K562 (cell line): ENCODE results near the gene IGF2BP1. TPM values are rescaled to one million over a fixed set of nuclear protein-coding genes. Genes with fewer than 3 reads are reported as not detected.

ENCODE experiments used
- ATAC-seq: fragments of 200-7000 bp; cut with Tn5 transposase; 3 replicates; pipeline ENCODE4 v1.9.1; 2020; ENCODE audit warnings: moderate library complexity
- BruUV-seq: library from RNA; stranded (reverse); fragments of 400-500 nt; replicated peaks from 2 replicates; lab custom pipeline; 2021; lab: Mats Ljungman, UMichigan
- CTCF ChIA-PET: fragments of 300-600 bp; formaldehyde crosslinking; extraction: SDS; loops from one replicate; lab custom pipeline; 2021; ENCODE audit warnings: low intra/inter-chr PET ratio; lab: Yijun Ruan, JAX
- POLR2A ChIA-PET: fragments of 300-600, 350-650 bp; sonication (Branson Sonifier 250); formaldehyde crosslinking; extraction: SDS; loops from one replicate; lab custom pipeline; 2021; ENCODE audit warnings: antibody characterized with exemption, inconsistent platforms; lab: Yijun Ruan, JAX
- DNase-seq, 4 experiments: peaks; one replicate each; pipeline versions ENCODE4 v3.0.0 to v3.0.0-alpha.2; 2011 to 2018; ENCODE audit warnings: low spot score in 3 of 4, mixed read lengths in 3 of 4; ENCODE audit errors: extremely low read depth in 1 of 4
- FAIRE-seq: peaks from 2 replicates; lab custom pipeline; 2011; peaks lifted over from hg19 to GRCh38; lab: Jason Lieb, UNC
- H2AFZ ChIP-seq: 2 replicates; pipeline ENCODE4 v1.6.0; 2011; ENCODE audit warnings: low read depth, low read length, control low read depth, inconsistent platforms
- H3K27ac ChIP-seq: fragments of 200-600 bp; 3 replicates; pipeline ENCODE4 v1.8.0; 2011; ENCODE audit warnings: low read depth, mild to moderate bottlenecking, control low read depth, inconsistent platforms, low read length, moderate library complexity, mixed read lengths; ENCODE audit errors: extremely low read depth
- H3K27me3 ChIP-seq, 2 experiments: fragments of 300-600 bp in 1 of 2; 2 replicates in 1 of 2; 3 replicates in 1 of 2; pipeline versions ENCODE4 v1.6.0 to v1.8.0; 2011; ENCODE audit warnings: inconsistent platforms in 2 of 2, low read length in 2 of 2, mild to moderate bottlenecking in 1 of 2, mixed read lengths in 1 of 2, moderate library complexity in 1 of 2; ENCODE audit not compliant: control insufficient read depth in 2 of 2, insufficient read depth in 2 of 2
- H3K36me3 ChIP-seq: fragments of 300-600 bp; 3 replicates; pipeline ENCODE4 v1.8.0; 2011; ENCODE audit warnings: mild to moderate bottlenecking, low read length, inconsistent platforms; ENCODE audit not compliant: control insufficient read depth, insufficient read depth
- H3K4me1 ChIP-seq, 2 experiments: fragments of 200-600 bp in 1 of 2; replicated peaks in 1 of 2; 2 replicates in 1 of 2; 3 replicates in 1 of 2; pipeline versions ENCODE4 v1.5.1 to v1.8.0; 2011; ENCODE audit warnings: inconsistent platforms in 2 of 2, low read length in 2 of 2, mild to moderate bottlenecking in 1 of 2, mixed read lengths in 1 of 2, moderate library complexity in 1 of 2; ENCODE audit not compliant: control insufficient read depth in 2 of 2, insufficient read depth in 2 of 2
- H3K4me2 ChIP-seq: 2 replicates; pipeline ENCODE4 v1.6.1; 2011; ENCODE audit warnings: low read length, control low read depth, inconsistent platforms, mixed read lengths; ENCODE audit not compliant: insufficient read depth
- H3K4me3 ChIP-seq: fragments of 200-600 bp; sonication (generic), shearing (Covaris generic); 2 replicates; pipeline ENCODE4 v1.5.1; 2016; ENCODE audit warnings: control low read depth, inconsistent platforms
- H3K79me2 ChIP-seq: fragments of 200-600 bp; 3 replicates; pipeline ENCODE4 v1.8.0; 2011; ENCODE audit warnings: low read length, inconsistent platforms; ENCODE audit not compliant: control insufficient read depth, insufficient read depth
- H3K9ac ChIP-seq, 2 experiments: 2 replicates each; pipeline versions ENCODE4 v1.6.0 to v1.6.1; 2011; ENCODE audit warnings: low read depth in 2 of 2, low read length in 2 of 2, control low read depth in 1 of 2, inconsistent platforms in 1 of 2, mild to moderate bottlenecking in 1 of 2, mixed read lengths in 1 of 2; ENCODE audit not compliant: insufficient read depth in 1 of 2
- H3K9me1 ChIP-seq: one replicate; pipeline ENCODE4 v1.6.0; 2011; ENCODE audit warnings: inconsistent platforms, mild to moderate bottlenecking, low read length, moderate library complexity; ENCODE audit not compliant: control insufficient read depth, insufficient read depth
- H3K9me3 ChIP-seq: replicated peaks from 2 replicates; pipeline ENCODE4 v1.5.1; 2011; ENCODE audit warnings: low read depth, low read length, inconsistent platforms; ENCODE audit not compliant: control insufficient read depth, insufficient read depth
- H4K20me1 ChIP-seq: replicated peaks from 2 replicates; pipeline ENCODE4 v1.6.1; 2011; ENCODE audit warnings: low read length, inconsistent platforms, mixed read lengths; ENCODE audit not compliant: control insufficient read depth, insufficient read depth
- ARID2 ChIP-seq: fragments of 450-650 bp; IDR thresholded peaks from 2 replicates; pipeline ENCODE4 v1.6.1; 2017; ENCODE audit warnings: antibody characterized with exemption, mild to moderate bottlenecking
- ARNT ChIP-seq, 2 experiments: fragments of 450-650 bp; IDR thresholded peaks; 2 replicates each; pipeline ENCODE4 v1.6.1; 2016; ENCODE audit warnings: mild to moderate bottlenecking in 1 of 2
- ATF7 ChIP-seq: fragments of 450-650 bp; IDR thresholded peaks from 2 replicates; pipeline ENCODE4 v1.7.1; 2014; ENCODE audit warnings: mild to moderate bottlenecking, moderate library complexity
- EP400 ChIP-seq: fragments of 450-650 bp; IDR thresholded peaks from 2 replicates; pipeline ENCODE4 v1.6.1; 2017; ENCODE audit warnings: antibody characterized with exemption, mild to moderate bottlenecking, moderate library complexity
- ESRRA ChIP-seq: fragments of 450-650 bp; IDR thresholded peaks from 2 replicates; pipeline ENCODE4 v1.6.1; 2014; ENCODE audit warnings: low read depth, mild to moderate bottlenecking, moderate library complexity, borderline replicate concordance
- FOXK2 ChIP-seq, 2 experiments: fragments of 450-650 bp; IDR thresholded peaks in 1 of 2; conservative IDR thresholded peaks in 1 of 2; 2 replicates each; pipeline ENCODE4 v1.6.1; 2016; ENCODE audit warnings: low read depth in 2 of 2, mild to moderate bottlenecking in 1 of 2
- MECOM ChIP-seq: fragments of 250-450 bp; sonication (Bioruptor Pico); IDR thresholded peaks from 2 replicates; pipeline ENCODE4 v1.8.0; 2022; ENCODE audit warnings: inconsistent platforms
- RFX1 ChIP-seq: fragments of 450-650 bp; IDR thresholded peaks from 2 replicates; pipeline ENCODE4 v1.6.1; 2016; ENCODE audit warnings: mild to moderate bottlenecking, moderate library complexity
- SP2 ChIP-seq: IDR thresholded peaks from 2 replicates; pipeline ENCODE4 v1.6.1; 2011; ENCODE audit warnings: mild to moderate bottlenecking, low read depth, low read length, moderate library complexity; ENCODE audit not compliant: poor library complexity, severe bottlenecking; ENCODE audit errors: extremely low read depth
- ZBTB33 ChIP-seq: sonication (generic); formaldehyde crosslinking; IDR thresholded peaks from 2 replicates; pipeline ENCODE4 v1.8.1; 2023; ENCODE audit warnings: mild to moderate bottlenecking, missing genetic modification reagents
- ZNF24 ChIP-seq: fragments of 450-650 bp; IDR thresholded peaks from 2 replicates; pipeline ENCODE4 v1.6.1; 2016
- WGBS: fragments of 100-300 bp; shearing (Covaris generic); methylation state at CpG from one replicate; pipeline ENCODE4 v1.1.6; 2016; ENCODE audit warnings: low coverage, mixed read lengths; ENCODE audit not compliant: insufficient coverage; ENCODE audit errors: missing lambda C conversion rate; 5-methylcytosine and 5-hydroxymethylcytosine counted together
- in situ Hi-C: fragments of 300-500 bp; cut with MboI; formaldehyde crosslinking; loops from 4 replicates; pipeline ENCODE4 v1.15.0; 2018; ENCODE audit warnings: inconsistent platforms, mixed read lengths
- intact Hi-C: fragments of 100-400 bp; cut with micrococcal nuclease; formaldehyde crosslinking; loops from 2 replicates; pipeline ENCODE4 v1.14.2; 2022
- polyA plus RNA-seq, 8 experiments: library from polyadenylated mRNA; depleted of rRNA in 4 of 8; stranded (reverse) in 5 of 8; unstranded in 3 of 8; fragments of >200 nt; fragmentation: Nextera tagmentation in 2 of 8; fragmentation: Illumina TruSeq in 1 of 8; extraction: Ambion mirVana in 2 of 8; extraction: Trizol in 1 of 8; gene quantifications; 2 replicates each; pipeline versions ENCODE4 v1.2.1 to v1.2.3, GENCODE V29; 2011 to 2014; ENCODE audit warnings: inconsistent platforms in 1 of 8, missing spikeins in 1 of 8
- total RNA-seq, 7 experiments: library from RNA; depleted of rRNA in 6 of 7; stranded (reverse); fragments of >200 nt in 6 of 7; fragmentation: Illumina TruSeq in 2 of 7; extraction: Trizol in 2 of 7; gene quantifications; 2 replicates each; pipeline versions ENCODE4 v1.2.1 to v1.2.3, GENCODE V29; 2011 to 2021; ENCODE audit warnings: low replicate concordance in 1 of 7
- TF ChIP-seq, protein P1 (sequence below): fragments of 250-450 bp; sonication (Bioruptor Pico); IDR thresholded peaks from 2 replicates; pipeline ENCODE4 v1.8.0; 2022; ENCODE audit warnings: moderate library complexity, mild to moderate bottlenecking, inconsistent platforms

IGF2BP1 gene
- total and polyA plus RNA-seq, 9 of the 15 experiments (the other 6 are each of a cell fraction or from before 2014, with no cell fraction given), result 13.0 to 318 (median 53.6) TPM

DNA sequence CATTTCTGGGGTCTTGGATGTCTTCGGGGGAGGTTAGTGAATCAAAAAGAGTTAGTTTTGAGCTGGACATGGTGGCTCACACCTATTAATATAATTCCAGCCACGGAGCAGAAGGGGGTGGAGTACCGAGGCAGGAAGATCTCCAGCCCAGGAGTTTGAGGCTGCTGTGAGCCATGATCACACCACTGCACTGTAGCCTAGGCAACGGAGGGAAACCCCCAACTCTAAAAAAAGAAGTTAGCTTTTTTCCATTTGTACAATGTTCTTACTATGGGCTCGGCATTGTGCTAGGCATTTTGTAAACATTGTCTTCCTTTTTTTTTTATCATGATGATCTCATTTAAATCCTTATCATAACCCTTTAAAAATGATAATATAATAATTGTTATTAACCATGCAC lies 44.3 kb upstream of the IGF2BP1 start:
- in situ Hi-C loops, result loop anchor here (5.0 kb wide), 1 partner anchor 79 kb away; no protein-coding TSS in a partner anchor
- intact Hi-C loops, result loop anchor here (5.0 kb wide), 1 partner anchor 274 kb away; no protein-coding TSS in a partner anchor
- CTCF ChIA-PET, result interaction anchor here (0.6 to 3.0 kb wide), 2 partner anchors 80 to 387 kb away, joined by 3 to 39 read pairs; no protein-coding TSS in a partner anchor
- FAIRE-seq (no peak), DNase-seq (no peak), ATAC-seq (no peak)
- Histone ChIP-seq H3K79me2 (peaks cover 3% of the 10 kb centered on the region; the same call in 1 of the 3 replicates), H3K27me3 (no peaks in the 10 kb centered on the region), H3K9me1 (no peaks in the 10 kb centered on the region), H3K9me3 (no peaks in the 10 kb centered on the region), H3K9ac (no peak overlapping the region), H3K27ac (no peak overlapping the region), H3K4me3 (no peak overlapping the region), H3K4me2 (no peak overlapping the region), H2AFZ (0 out of 2 replicates have a peak overlapping the region, but pooled peaks have one; percentile 6), H4K20me1 (no peaks in the 10 kb centered on the region), H3K4me1 (peaks cover 0 to 3% of the 10 kb centered on the region in 2 experiments; a peak in 2 of 5 replicates), H3K36me3 (no peaks in the 10 kb centered on the region)
- TF ChIP-seq SP2 (no peak), RFX1 (peak; percentile 57; the same call in 1 of the 2 replicates)
- WGBS, result 10% methylated on average over 5 of the region's 5 CpGs
- no TSS peak for BruUV-seq
- POLR2A ChIA-PET, result interaction anchor here (0.7 to 1.3 kb wide), 3 partner anchors 9 to 64 kb away, joined by 3 to 7 read pairs (median 4); no protein-coding TSS in a partner anchor

DNA sequence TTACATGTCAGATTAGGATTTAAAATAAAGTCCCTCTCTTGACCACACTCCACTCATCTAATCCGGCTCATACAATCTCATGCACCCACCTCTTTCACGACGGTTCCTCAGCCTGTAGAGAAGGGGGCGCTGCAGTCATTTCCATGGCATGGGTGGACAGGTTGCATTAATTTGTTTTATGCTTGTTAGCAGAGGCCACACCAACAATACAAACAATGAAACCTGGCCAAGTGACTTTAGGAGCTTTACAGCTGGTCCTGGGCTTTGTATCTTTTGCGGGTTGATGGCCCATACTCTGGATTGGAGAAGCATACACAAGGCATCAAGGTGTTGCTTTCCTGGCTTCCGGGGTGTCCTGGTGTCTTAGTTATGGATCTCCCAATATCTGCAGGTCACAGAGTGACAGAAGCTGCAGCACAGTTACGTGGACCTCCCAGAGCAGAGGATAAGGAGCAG lies 42.9 kb upstream of the IGF2BP1 start:
- peak overlapping the region; percentile 94 for H2AFZ ChIP-seq
- peak; percentile 98 for ATAC-seq
- no TSS peak for BruUV-seq
- intact Hi-C loops, result loop anchor here (1.0 to 5.0 kb wide), 3 partner anchors 42 to 273 kb away; partner anchors contain the start of gene IGF2BP1
- FAIRE-seq, result peak; percentile 92
- peak overlapping the region; percentile 52; the same call in 1 of the 2 replicates for H3K4me2 ChIP-seq
- POLR2A ChIA-PET, result interaction anchor here (0.6 to 1.3 kb wide), 4 partner anchors 10 to 58 kb away, joined by 3 to 4 read pairs (median 3); partner anchors contain the start of gene SNF8
- in situ Hi-C loops, result loop anchor here (5.0 kb wide), 1 partner anchor 78 kb away; no protein-coding TSS in a partner anchor
- no peaks in the 10 kb centered on the region for H4K20me1 ChIP-seq
- H3K4me3 ChIP-seq, result no peak overlapping the region
- no peaks in the 10 kb centered on the region for H3K9me3 ChIP-seq
- CTCF ChIA-PET, result interaction anchor here (0.7 to 3.0 kb wide), 4 partner anchors 45 to 78 kb away, joined by 3 to 39 read pairs (median 4); no protein-coding TSS in a partner anchor
- no peaks in the 10 kb centered on the region for H3K9me1 ChIP-seq
- H3K79me2 ChIP-seq, result peaks cover 3% of the 10 kb centered on the region; the same call in 1 of the 3 replicates
- H3K27ac ChIP-seq, result no peak overlapping the region
- no peaks in the 10 kb centered on the region for H3K27me3 ChIP-seq
- 6% methylated on average over 7 of the region's 7 CpGs for WGBS
- H3K9ac ChIP-seq, result no peak overlapping the region
- H3K4me1 ChIP-seq, result peaks cover 0 to 3% of the 10 kb centered on the region in 2 experiments; a peak in 2 of 5 replicates
- no peaks in the 10 kb centered on the region for H3K36me3 ChIP-seq
- peak; percentile 46 to 83 (median 62) for DNase-seq
- TF ChIP-seq, protein P1, sequence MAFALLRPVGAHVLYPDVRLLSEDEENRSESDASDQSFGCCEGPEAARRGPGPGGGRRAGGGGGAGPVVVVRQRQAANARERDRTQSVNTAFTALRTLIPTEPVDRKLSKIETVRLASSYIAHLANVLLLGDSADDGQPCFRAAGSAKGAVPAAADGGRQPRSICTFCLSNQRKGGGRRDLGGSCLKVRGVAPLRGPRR, result no peak
- TF ChIP-seq ESRRA (peak; percentile 38; the same call in 1 of the 2 replicates), ARNT (IDR thresholded peaks at IDR 0.05) (0 out of 4 replicates have a peak, but pooled peaks of 1 of the 2 experiments have one; percentile 40), ARID2 (peak; percentile 96), MECOM (CRISPR knock-in tag) (no peak), EP400 (peak; percentile 44), ZBTB33 (CRISPR knock-in tag) (peak; percentile 61; the same call in 1 of the 2 replicates), ZNF24 (peak; percentile 69; the same call in 1 of the 2 replicates), FOXK2 (conservative IDR thresholded peaks at IDR 0.05 in 1 of 2, IDR thresholded peaks at IDR 0.05 in 1 of 2; ENCODE audit: low read depth in 2 of 2) (no peak), ATF7 (0 out of 2 replicates have a peak, but pooled peaks have one; percentile 27)
